NCI-H82 treated with DMSO at 0.1 percent for 48 hours (cell line): ENCODE results near the gene CALML3.
"Not testable (repeated sequence)": the region's sequence is repeated elsewhere in the genome, so short reads cannot be mapped to it uniquely, and the experiment has no call there.

Experiments used
- DNase-seq: peaks from one replicate; lab custom pipeline; 2025; ENCODE audit not compliant: unreplicated experiment; lab: John Stamatoyannopoulos, UW

Gene CALML3

GRCh38 chr10:5552376-5553321, 27.9 kb downstream of the CALML3 start:
- DNase-seq: no peak

- DNase-seq: no peak
These were observed 28.8 kb downstream of the CALML3 start for GRCh38 chr10:5553400-5554170.

GRCh38 chr10:5555021-5555510, 30.3 kb downstream of the CALML3 start:
- no peak for DNase-seq

GRCh38 chr10:5555881-5556280, 31.1 kb downstream of the CALML3 start:
- no peak for DNase-seq

- no peak for DNase-seq
These were observed 31.8 kb downstream of the CALML3 start for GRCh38 chr10:5556576-5556975.

- DNase-seq: no peak
These were observed 32.4 kb downstream of the CALML3 start for GRCh38 chr10:5557040-5557721.

- DNase-seq: no peak
These were observed 33.3 kb downstream of the CALML3 start for GRCh38 chr10:5557799-5558771.

GRCh38 chr10:5559022-5559421, 34.3 kb downstream of the CALML3 start:
- not testable (repeated sequence) for DNase-seq

- no peak for DNase-seq
These were observed 34.9 kb downstream of the CALML3 start for GRCh38 chr10:5559642-5560141.

GRCh38 chr10:5560142-5560816, 35.5 kb downstream of the CALML3 start:
- DNase-seq: no peak

GRCh38 chr10:5560817-5561703, 36.3 kb downstream of the CALML3 start:
- DNase-seq: no peak

- no peak for DNase-seq
These were observed 37.2 kb downstream of the CALML3 start for GRCh38 chr10:5561704-5562645.

GRCh38 chr10:5563321-5563961, 38.7 kb downstream of the CALML3 start:
- no peak for DNase-seq

GRCh38 chr10:5563991-5564536, 39.3 kb downstream of the CALML3 start:
- no peak for DNase-seq

- no peak for DNase-seq
These were observed 39.9 kb downstream of the CALML3 start for GRCh38 chr10:5564537-5565204.

GRCh38 chr10:5565205-5565545, 40.4 kb downstream of the CALML3 start:
- no peak for DNase-seq
